Measurements from ENCODE around the gene PARVB.

Gene PARVB

DNA sequence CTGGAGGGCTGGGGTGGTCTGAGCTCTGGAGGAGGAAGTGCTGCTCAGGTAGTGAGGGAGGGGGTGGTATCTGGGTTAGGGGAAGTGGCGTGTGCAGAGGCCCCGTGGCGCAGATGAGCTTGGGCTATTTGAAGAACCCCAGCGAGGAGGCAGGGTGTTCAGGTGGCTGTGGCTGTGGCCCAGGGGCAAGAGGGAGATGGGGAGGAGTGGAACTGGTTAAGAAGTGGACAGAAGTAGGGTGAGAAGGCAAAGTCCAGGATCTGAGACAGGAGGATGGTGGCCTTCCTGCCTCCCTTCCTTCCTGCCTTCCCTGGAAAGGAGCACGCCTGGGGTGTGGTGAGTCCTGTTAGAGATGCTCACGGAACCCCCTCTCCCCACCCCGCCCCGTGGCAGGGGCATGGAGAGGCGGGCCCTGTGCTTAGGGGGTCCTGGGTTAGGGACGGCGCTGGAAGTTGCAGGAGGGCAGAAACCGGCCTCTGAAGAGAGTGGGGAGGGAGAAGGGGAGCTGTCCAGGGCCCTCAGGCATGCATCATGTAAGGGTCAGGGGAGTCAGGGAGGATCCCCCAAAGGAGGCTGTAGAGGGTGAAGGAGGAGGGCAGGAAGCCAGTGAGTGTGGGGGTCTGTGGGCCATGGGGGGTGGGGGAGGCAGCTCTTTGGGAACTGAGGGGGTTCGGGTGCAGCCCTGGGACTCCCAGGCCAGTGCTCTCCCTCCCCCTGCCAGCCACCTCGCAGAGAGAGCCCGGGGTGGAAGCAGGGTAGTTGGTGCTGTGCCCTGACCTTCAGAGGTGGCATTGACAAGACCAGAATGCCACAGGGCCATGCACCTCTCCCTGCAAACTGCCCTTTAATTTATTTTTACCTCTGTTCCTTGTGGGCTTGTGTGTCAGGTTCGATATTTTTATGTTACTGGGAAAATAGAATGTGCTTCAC, 92.9 kb downstream of the PARVB start:
- no peak for DNase-seq

GRCh38 chr22:44117746-44118145, 93.6 kb downstream of the PARVB start:
- DNase-seq, result no peak

- DNase-seq, result no peak
Observed at GRCh38 chr22:44118645-44119315, 94.7 kb downstream of the PARVB start.

- DNase-seq, result no peak
Observed at GRCh38 chr22:44119669-44120313, 95.7 kb downstream of the PARVB start.

DNA sequence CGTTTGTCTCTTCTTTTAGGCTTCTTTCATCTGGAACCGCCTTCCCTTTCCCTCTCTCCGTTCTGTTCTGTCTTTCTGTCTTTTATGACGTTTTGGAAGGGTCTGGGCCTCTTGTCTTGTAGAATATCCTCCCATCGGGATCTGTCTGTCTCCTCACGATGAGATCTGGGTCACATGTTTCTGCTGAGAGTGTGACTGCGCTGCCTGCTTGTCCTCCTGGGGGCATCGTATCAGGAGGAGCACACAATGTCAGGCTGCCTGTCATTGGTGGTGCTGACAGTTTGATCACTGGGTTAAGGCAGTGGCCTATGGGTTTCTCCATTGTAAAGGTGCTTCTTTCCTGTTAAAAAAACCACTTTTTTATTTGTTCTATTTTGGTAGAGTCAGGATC, 96.2 kb downstream of the PARVB start:
- no peak for DNase-seq

DNA sequence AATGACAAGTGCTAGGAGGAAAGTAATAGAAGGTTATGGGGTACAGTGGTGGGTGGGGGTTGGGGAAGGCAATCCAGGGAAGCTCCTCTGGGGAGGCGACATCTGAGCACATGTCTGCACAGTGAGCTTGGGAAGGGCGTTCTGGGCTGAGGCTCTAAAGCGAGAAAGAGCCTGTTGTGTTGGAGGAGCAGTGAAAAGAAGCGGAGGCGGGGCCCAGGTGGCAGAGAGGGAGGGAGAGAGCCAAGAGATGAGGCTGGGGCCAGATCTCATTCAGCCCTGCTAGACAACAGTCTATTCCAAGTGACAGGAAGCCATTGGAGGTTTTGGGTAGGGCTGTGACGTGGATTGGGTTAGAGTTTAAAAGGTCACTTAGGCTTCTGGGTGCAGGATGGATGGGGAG, 101.3 kb downstream of the PARVB start:
- DNase-seq, result no peak

DNA sequence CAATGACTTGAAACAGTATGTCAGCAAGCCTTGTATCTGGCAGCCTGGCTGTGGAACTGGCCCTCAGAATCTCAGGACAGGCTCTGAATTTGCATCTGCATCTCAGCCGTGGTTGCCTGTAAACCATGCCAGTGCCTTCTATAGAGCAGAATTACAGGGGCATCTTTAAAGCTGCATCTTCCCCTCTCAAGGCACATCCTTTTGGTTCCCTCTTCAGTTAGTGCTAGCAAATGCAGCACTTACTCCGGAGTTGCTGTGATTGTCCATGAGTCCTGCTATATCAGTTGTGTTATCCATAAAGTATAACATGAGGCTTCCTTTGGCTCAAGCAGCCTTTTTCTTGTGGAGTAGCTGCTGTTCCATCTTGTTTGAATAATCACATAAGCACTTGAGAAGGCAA, 102.7 kb downstream of the PARVB start:
- no peak for DNase-seq

DNA sequence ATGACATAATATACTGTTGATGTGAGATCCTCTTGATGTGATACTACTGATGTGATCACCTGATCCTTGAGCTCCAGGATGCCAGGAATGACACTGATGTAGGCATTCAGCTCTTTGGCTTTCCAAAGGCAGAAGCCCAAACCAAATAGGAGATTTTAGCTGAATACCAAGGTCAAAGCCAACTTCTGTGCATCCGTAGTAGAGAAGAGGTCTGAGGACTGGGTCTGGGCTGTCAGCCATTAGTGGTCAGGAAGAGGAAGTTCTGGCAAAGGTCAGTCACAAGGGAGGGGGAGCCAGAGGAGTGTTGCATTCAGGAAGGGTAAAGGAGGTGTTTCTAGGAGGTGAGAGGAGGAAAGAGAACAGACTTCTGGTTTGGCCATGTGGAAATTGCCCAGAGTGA, 103.3 kb downstream of the PARVB start:
- no peak for DNase-seq

DNA sequence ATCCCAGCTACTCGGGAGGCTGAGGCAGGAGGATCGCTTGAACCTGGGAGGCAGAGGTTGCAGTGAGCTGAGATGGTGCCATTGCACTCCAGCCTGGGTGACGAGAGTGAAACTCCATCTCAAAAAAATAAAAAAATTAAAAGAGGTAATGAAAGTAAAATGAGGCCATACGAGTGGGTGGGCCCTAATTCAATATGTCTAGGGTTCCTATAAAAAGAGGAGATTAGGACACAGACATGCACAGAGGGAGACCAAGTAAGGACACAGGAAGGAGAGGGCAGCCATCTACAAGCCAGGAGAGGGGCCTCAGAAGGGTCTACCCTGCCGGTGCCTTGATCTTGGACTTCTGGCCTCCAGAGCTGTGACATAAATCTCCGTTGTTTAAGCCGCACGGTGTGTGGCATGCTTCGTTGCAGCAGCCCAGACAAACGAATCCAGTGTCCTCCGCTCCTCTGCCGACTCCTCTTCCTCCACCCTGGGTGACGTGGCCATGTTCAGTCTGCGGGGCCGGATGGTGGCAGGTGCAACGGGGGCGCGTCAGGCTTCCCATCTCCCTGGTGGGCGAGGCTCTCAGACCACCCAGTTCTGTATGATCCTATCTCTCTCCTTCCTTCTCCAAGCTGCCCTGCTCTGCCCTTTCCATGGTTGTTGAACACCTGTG, 105.0 kb downstream of the PARVB start:
- DNase-seq, result no peak

DNA sequence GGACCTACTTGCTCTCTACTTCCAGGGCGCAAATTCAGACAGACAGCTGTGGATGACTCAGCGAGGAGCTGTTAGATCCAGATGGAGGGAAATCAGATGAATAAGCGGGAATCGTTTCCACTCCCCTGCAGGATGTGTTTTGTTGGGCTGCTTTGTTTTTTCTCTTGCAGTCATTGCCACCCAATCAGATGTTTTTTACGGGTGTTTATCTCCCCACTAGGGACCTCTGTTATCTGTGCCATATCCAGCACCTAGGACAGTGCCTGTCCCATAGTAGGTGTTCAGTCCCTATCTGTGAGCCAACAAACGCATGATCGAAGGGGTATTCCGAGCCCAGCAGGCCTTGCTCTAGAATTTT, 105.5 kb downstream of the PARVB start:
- no peak for DNase-seq

DNA sequence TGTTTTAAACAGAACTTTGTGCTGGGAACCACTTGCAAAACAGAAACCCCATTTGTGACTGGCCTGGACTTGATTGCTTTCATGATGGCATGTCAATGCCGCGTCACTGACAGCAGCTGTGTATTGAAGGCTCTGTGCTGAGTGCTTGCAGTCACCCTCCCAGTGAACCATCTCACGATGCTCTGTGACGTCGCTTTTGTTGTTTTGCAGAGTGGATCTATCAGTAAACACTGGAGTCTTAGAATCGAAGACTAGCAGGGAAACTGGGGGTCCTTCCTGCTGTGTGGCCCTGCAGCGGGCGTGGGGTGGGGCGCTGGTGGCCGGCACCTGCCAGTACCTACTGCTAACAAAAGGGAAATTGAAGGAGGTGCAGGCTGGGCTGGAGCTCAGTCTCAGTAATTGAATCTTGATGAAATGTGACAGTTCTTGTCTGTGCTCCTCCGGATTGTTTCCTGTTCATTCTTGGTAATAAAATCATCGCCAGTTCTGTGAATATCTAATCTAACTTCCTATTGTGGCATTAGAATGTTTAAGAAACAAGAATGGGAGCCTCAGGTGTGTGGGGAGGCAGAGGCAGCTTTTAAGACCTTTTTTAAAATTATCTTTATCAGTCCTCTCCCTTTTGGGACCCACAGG, 106.1 kb downstream of the PARVB start:
- DNase-seq, result no peak

DNA sequence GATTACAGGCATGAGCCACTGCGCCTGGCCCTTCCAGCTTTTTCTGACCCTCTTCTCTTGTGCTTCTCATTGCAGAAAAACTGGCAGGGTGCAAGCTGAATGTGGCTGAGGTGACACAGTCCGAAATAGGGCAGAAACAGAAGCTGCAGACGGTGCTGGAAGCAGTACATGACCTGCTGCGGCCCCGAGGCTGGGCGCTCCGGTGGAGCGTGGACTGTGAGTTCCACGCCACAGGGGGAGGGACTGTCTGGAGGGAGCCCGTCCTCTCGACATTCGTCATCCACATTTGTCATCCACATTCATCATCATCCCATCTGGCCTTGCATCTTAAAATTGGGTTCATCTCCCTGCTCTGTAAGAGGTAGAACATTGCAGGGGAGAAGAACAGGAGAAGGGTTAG, 107.3 kb downstream of the PARVB start:
- DNase-seq, result no peak

DNA sequence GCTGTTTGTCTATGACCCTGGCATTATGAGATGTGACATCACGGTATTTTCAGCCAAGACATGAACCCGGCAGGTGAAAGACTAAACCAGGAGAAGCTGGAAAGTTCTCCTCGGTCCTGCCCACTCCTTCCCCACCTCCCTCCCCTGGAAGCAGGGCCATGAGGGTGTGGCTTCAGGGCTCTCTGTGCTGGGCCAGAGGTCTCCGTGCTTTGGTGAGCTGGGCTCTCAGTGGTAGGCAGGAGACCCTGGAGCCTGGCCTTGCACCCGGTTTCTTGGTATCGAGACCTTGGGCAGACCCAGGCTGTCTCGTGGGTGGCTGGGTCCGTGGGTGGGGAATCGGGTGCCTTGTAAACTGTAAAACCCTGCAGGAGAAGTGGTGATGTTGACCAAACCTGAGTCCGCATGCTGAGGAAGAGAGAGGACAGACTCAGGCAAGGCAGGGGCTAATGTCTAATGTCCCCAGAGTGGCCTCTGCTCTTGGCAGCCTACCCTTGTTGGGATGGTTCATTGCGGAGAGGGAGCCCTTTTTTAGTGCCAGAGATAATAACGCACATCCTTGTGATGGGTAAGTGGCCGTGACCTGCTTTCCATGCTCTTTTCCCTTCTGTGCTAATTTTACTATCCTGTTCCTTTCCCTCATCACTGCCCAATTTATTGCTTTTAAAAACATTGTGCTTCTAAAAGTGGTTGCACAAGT, 108.0 kb downstream of the PARVB start:
- DNase-seq, result no peak

- DNase-seq, result no peak
Observed at GRCh38 chr22:44132724-44133123, 108.6 kb downstream of the PARVB start.

DNA sequence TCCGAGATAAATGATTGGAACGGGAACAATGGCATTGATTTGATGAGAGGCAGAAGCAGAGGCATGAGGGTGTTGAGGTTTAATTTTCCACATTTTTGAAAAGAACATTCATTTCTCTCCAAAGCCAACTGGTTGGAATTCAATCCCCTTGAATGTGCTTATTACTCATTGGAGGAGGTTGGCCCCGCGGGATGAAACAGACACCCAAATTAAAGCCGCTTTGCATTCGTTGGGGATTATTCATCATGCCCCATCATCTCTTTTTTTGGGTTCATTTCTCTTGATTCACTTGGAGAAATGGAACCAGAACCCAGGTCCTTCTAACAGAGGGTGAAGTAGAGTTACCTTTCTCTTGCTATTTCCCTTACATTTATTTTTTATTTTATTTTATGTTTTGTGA, 109.1 kb downstream of the PARVB start:
- DNase-seq, result no peak

GRCh38 chr22:44133901-44134571, 109.9 kb downstream of the PARVB start:
- DNase-seq, result no peak

GRCh38 chr22:44136112-44136511, 112.0 kb downstream of the PARVB start:
- no peak for DNase-seq

GRCh38 chr22:44136786-44137185, 112.7 kb downstream of the PARVB start:
- DNase-seq, result no peak

DNA sequence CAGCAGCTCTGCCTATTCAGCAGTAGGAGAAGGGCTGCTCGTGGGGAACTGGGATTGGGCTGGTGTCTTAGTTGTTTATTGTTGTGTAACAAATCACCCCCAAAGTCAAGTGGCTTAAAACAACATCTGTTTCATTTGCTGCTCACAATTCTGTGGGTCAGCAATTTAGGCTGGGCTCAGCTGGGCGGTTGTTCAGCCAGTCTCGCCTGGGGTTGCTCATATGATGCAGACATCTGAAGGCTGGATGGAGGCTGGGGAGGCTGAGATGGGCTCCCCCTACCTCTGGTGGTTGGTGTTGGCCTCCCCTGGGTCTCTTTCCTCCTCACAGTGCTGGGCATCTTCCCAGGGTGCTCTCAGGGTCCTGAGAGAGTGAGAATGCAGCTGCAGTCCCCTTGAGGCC, 113.3 kb downstream of the PARVB start:
- no peak for DNase-seq

- DNase-seq, result no peak
Observed at GRCh38 chr22:44139773-44140172, 115.7 kb downstream of the PARVB start.

- no peak for DNase-seq
Observed at GRCh38 chr22:44142421-44143104, 118.5 kb downstream of the PARVB start.

Data from activated T-cell treated with anti-CD3 and anti-CD28 coated beads for 4 hours (primary cell).